Right renal pelvis (tissue), 4 donors: ENCODE results near the gene NAA60. TPM values are rescaled to one million over a fixed set of nuclear protein-coding genes. Genes with fewer than 3 reads are reported as not detected.
"Not testable (repeated sequence)": the region's sequence is repeated elsewhere in the genome, so short reads cannot be mapped to it uniquely, and the experiment has no call there.

Experiments used
- DNase-seq, 4 donors: peaks; one replicate each; pipeline ENCODE4 v3.0.0-alpha.2; 2013; ENCODE audit warnings: low read depth in 4 of 4, low spot score in 3 of 4, missing footprints in 1 of 4
- polyA plus RNA-seq, 4 donors: library from polyadenylated mRNA; unstranded; fragments of 120-200 nt; gene quantifications; one replicate each; pipeline ENCODE4 v1.2.1, GENCODE V29; 2013; ENCODE audit not compliant: insufficient read length in 4 of 4

Gene NAA60
- polyA plus RNA-seq, 4 donors: 63.3 to 78.9 (median 77.0) TPM

- no peak for DNase-seq
These were observed 38.5 kb downstream of the NAA60 start for GRCh38 chr16:3481696-3482658.

- DNase-seq: no peak
These were observed 39.3 kb downstream of the NAA60 start for GRCh38 chr16:3482659-3483241.

GRCh38 chr16:3484318-3485096, 41.0 kb downstream of the NAA60 start:
- no peak for DNase-seq

- no peak for DNase-seq
These were observed 41.7 kb downstream of the NAA60 start for GRCh38 chr16:3485097-3485745.

- no peak for DNase-seq
These were observed 42.5 kb downstream of the NAA60 start for GRCh38 chr16:3485821-3486505.

GRCh38 chr16:3486506-3487215, 43.2 kb downstream of the NAA60 start:
- no peak for DNase-seq

- no peak for DNase-seq
These were observed 44.3 kb downstream of the NAA60 start for GRCh38 chr16:3487521-3488410.

- no peak for DNase-seq
These were observed 45.3 kb downstream of the NAA60 start for GRCh38 chr16:3488801-3489200.

GRCh38 chr16:3490911-3491629, 47.6 kb downstream of the NAA60 start:
- no peak for DNase-seq

- DNase-seq: no peak
These were observed 48.9 kb downstream of the NAA60 start for GRCh38 chr16:3492356-3492755.

GRCh38 chr16:3494386-3494973, 51.0 kb downstream of the NAA60 start:
- DNase-seq: no peak

- DNase-seq: no peak
These were observed 51.7 kb downstream of the NAA60 start, which contains the start of gene C16orf90 for GRCh38 chr16:3495176-3495575. Gene C16orf90 (minus strand): TSS chr16:3495489. CDS start chr16:3495421, 68 bp downstream.

- no peak for DNase-seq
These were observed 52.9 kb downstream of the NAA60 start for GRCh38 chr16:3496386-3496785.

- DNase-seq: no peak
These were observed 54.3 kb downstream of the NAA60 start for GRCh38 chr16:3497771-3498170.

- DNase-seq: no peak
These were observed 55.5 kb downstream of the NAA60 start for GRCh38 chr16:3498988-3499387.

GRCh38 chr16:3501412-3501761, 57.9 kb downstream of the NAA60 start:
- not testable (repeated sequence) for DNase-seq

- DNase-seq: no peak
These were observed 58.4 kb downstream of the NAA60 start for GRCh38 chr16:3501783-3502400.
